Trophoblast cell (in vitro differentiated cells and primary cell): ENCODE results near the gene TAC4.

Source experiments
- DNase-seq, 2 donors: peaks; one replicate each; pipeline ENCODE4 v3.0.0-alpha.2; 2016
- H2AFZ ChIP-seq: 2 replicates; pipeline ENCODE4 v1.6.1; 2013; ENCODE audit warnings: low read length, moderate library complexity, mild to moderate bottlenecking; ENCODE audit not compliant: insufficient read depth, poor library complexity
- H2AK5ac ChIP-seq: 2 replicates; pipeline ENCODE4 v1.6.1; 2013; ENCODE audit warnings: mild to moderate bottlenecking, low read length
- H2BK120ac ChIP-seq: 2 replicates; pipeline ENCODE4 v1.6.1; 2013; ENCODE audit warnings: low read length, mild to moderate bottlenecking, moderate library complexity; ENCODE audit not compliant: insufficient read depth, poor library complexity
- H2BK12ac ChIP-seq: 2 replicates; pipeline ENCODE4 v1.6.1; 2013; ENCODE audit warnings: mild to moderate bottlenecking, low read length, moderate library complexity
- H2BK5ac ChIP-seq: 2 replicates; pipeline ENCODE4 v1.6.1; 2013; ENCODE audit warnings: low read length, low read depth, moderate library complexity, mild to moderate bottlenecking; ENCODE audit not compliant: poor library complexity
- H3K14ac ChIP-seq: 2 replicates; pipeline ENCODE4 v1.6.1; 2013; ENCODE audit warnings: mild to moderate bottlenecking, low read length
- H3K18ac ChIP-seq: 2 replicates; pipeline ENCODE4 v1.6.1; 2013; ENCODE audit warnings: mild to moderate bottlenecking, low read length
- H3K23ac ChIP-seq: 2 replicates; pipeline ENCODE4 v1.6.1; 2013; ENCODE audit warnings: low read length
- H3K27ac ChIP-seq: 2 replicates; pipeline ENCODE4 v1.5.1; 2013; ENCODE audit warnings: low read depth, mild to moderate bottlenecking, inconsistent platforms, low read length, moderate library complexity
- H3K27me3 ChIP-seq: 2 replicates; pipeline ENCODE4 v1.6.1; 2013; ENCODE audit warnings: inconsistent platforms, mild to moderate bottlenecking, low read length, moderate library complexity; ENCODE audit not compliant: insufficient read depth
- H3K36me3 ChIP-seq, 2 experiments: 1 replicate in 1 of 2; 2 replicates in 1 of 2; pipeline ENCODE4 v1.6.1; 2013; ENCODE audit warnings: low read length in 2 of 2, mild to moderate bottlenecking in 2 of 2, moderate library complexity in 1 of 2; ENCODE audit not compliant: insufficient read depth in 2 of 2, control insufficient read depth in 1 of 2
- H3K4ac ChIP-seq: 2 replicates; pipeline ENCODE4 v1.6.1; 2013; ENCODE audit warnings: low read depth, mild to moderate bottlenecking, low read length, moderate library complexity
- H3K4me1 ChIP-seq, 2 experiments: 1 replicate in 1 of 2; 2 replicates in 1 of 2; pipeline ENCODE4 v1.6.1; 2013; ENCODE audit warnings: low read length in 2 of 2, mild to moderate bottlenecking in 2 of 2, moderate library complexity in 1 of 2; ENCODE audit not compliant: insufficient read depth in 2 of 2, control insufficient read depth in 1 of 2
- H3K4me2 ChIP-seq: 2 replicates; pipeline ENCODE4 v1.6.1; 2013; ENCODE audit warnings: inconsistent platforms, mild to moderate bottlenecking, low read length, moderate library complexity
- H3K4me3 ChIP-seq: 2 replicates; pipeline ENCODE4 v1.5.1; 2013; ENCODE audit warnings: mild to moderate bottlenecking, low read depth, low read length, inconsistent platforms
- H3K79me1 ChIP-seq: one replicate; pipeline ENCODE4 v1.6.1; 2013; ENCODE audit warnings: low read length
- H3K79me2 ChIP-seq: 2 replicates; pipeline ENCODE4 v1.6.1; 2013; ENCODE audit warnings: low read length, mild to moderate bottlenecking; ENCODE audit not compliant: control insufficient read depth, insufficient read depth, poor library complexity
- H3K9ac ChIP-seq: 2 replicates; pipeline ENCODE4 v1.6.1; 2013; ENCODE audit warnings: mild to moderate bottlenecking, low read length
- H3K9me3 ChIP-seq: 2 replicates; pipeline ENCODE4 v1.6.1; 2013; ENCODE audit warnings: low read depth, mild to moderate bottlenecking, control low read depth, inconsistent platforms, low read length; ENCODE audit not compliant: insufficient read depth
- H4K12ac ChIP-seq: 2 replicates; pipeline ENCODE4 v1.6.1; 2013; ENCODE audit warnings: low read depth, mild to moderate bottlenecking, low read length, moderate library complexity
- H4K8ac ChIP-seq: 2 replicates; pipeline ENCODE4 v1.6.1; 2013; ENCODE audit warnings: low read depth, mild to moderate bottlenecking, low read length, moderate library complexity
- H4K91ac ChIP-seq: one replicate; pipeline ENCODE4 v1.6.1; 2013; ENCODE audit warnings: low read depth, mild to moderate bottlenecking, low read length, moderate library complexity
- WGBS: extraction: QIAGEN DNeasy Blood & Tissue Kit; methylation state at CpG from one replicate; pipeline ENCODE4 v1.1.7; 2013; ENCODE audit warnings: missing lambda C conversion rate; ENCODE audit not compliant: insufficient read length, insufficient coverage; ENCODE audit errors: extremely low coverage; 5-methylcytosine and 5-hydroxymethylcytosine counted together

The TAC4 gene

DNA sequence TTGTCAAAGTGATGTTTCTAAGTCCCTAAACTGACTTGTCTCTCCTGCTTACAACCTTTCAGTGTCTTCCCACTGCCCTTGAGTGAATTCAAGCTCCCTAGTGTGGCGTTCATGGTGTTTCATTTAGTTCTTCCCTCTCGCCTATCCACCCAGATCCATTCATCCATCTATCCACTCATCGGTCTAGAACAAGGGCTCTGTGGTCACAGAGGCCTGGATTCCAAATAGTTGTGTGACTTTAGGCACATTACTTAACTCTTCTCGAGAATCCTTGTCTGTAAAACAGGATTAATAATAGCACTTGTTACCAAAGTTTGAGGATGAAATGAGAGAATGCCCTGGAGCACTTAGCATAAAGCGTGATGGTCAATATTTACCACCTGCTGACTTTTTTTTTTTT, 870 bp upstream of the TAC4 start:
- H2BK120ac ChIP-seq, result no peak overlapping the region
- H4K91ac ChIP-seq, result no peak overlapping the region
- no peaks in the 10 kb centered on the region for H3K79me1 ChIP-seq
- H3K14ac ChIP-seq, result no peak overlapping the region
- H3K4me2 ChIP-seq, result no peak overlapping the region
- no peak overlapping the region for H3K18ac ChIP-seq
- no peak overlapping the region for H3K23ac ChIP-seq
- DNase-seq, result no peak
- peaks cover 2% of the 10 kb centered on the region for H3K79me2 ChIP-seq
- H2BK5ac ChIP-seq, result no peak overlapping the region
- no peak overlapping the region for H2AK5ac ChIP-seq
- no peaks in the 10 kb centered on the region for H3K9me3 ChIP-seq
- H2AFZ ChIP-seq, result no peak overlapping the region
- no peak overlapping the region for H3K4ac ChIP-seq
- H4K12ac ChIP-seq, result no peak overlapping the region
- H3K36me3 ChIP-seq, result peaks cover 3 to 10% of the 10 kb centered on the region in 2 experiments
- H3K27me3 ChIP-seq, result peaks cover 17% of the 10 kb centered on the region
- H2BK12ac ChIP-seq, result no peak overlapping the region
- peaks cover 3 to 7% of the 10 kb centered on the region in 2 experiments for H3K4me1 ChIP-seq
- H3K27ac ChIP-seq, result no peak overlapping the region
- WGBS, result no CpG with 5 or more reads among the region's 5 CpGs
- no peak overlapping the region for H3K9ac ChIP-seq
- H3K4me3 ChIP-seq, result no peak overlapping the region
- H4K8ac ChIP-seq, result no peak overlapping the region

DNA sequence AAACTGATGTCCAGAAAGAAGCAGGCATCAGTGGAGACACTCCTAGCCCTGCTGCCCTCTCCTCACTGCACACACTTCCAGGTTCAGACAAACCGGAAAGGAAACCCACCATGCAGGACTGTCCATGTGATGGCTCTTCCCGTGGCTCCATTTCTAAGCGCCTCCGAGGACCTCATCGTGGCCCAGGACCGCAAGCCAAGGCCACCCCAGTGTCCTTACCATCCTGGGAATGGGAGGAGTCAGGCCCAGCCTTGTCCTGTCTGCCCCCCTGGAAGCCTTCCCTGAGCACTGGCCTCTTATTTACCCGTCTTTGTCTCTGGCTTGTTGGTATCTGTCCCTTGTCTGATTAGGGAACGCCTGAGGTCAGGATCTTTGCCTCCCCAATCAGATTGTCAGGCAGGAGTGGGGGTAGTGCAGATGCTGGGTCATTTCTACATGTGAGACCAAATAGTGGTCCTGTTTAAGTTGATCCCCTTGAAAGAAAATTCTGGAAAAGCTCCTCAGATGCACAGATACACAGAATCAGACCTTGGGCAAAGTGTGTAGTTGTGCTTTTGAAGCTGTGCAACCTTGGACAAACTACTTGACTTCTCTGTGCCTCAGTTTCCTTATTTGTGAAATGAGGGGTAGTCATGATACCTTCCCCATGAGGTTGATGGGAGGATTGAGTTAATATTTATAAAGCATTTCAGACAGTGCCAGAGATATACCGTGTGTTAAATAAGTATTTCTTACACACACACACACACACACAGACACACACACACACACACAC, 744 bp downstream of the TAC4 start:
- Histone ChIP-seq H3K27me3 (peaks cover 17% of the 10 kb centered on the region), H2BK12ac (no peak overlapping the region), H3K4me1 (peaks cover 3 to 7% of the 10 kb centered on the region in 2 experiments), H3K4me2 (no peak overlapping the region), H3K14ac (no peak overlapping the region), H3K27ac (no peak overlapping the region), H3K9ac (no peak overlapping the region), H2BK120ac (no peak overlapping the region), H3K23ac (no peak overlapping the region), H3K9me3 (no peaks in the 10 kb centered on the region), H3K18ac (no peak overlapping the region), H2BK5ac (no peak overlapping the region), H2AK5ac (no peak overlapping the region), H2AFZ (no peak overlapping the region), H4K91ac (no peak overlapping the region), H4K12ac (no peak overlapping the region), H3K79me2 (peaks cover 2% of the 10 kb centered on the region), H3K79me1 (no peaks in the 10 kb centered on the region), H3K36me3 (peaks cover 3 to 10% of the 10 kb centered on the region in 2 experiments), H3K4me3 (no peak overlapping the region), H3K4ac (no peak overlapping the region), H4K8ac (no peak overlapping the region)
- no peak for DNase-seq
- no CpG with 5 or more reads among the region's 9 CpGs for WGBS

GRCh38 chr17:49845321-49845720, 2.5 kb downstream of the TAC4 start:
- Histone ChIP-seq H2AK5ac (no peak overlapping the region), H3K4ac (no peak overlapping the region), H3K36me3 (peaks cover 3 to 10% of the 10 kb centered on the region in 2 experiments), H2AFZ (no peak overlapping the region), H3K18ac (no peak overlapping the region), H2BK120ac (no peak overlapping the region), H3K4me1 (peaks cover 3 to 5% of the 10 kb centered on the region in 2 experiments), H3K27me3 (peaks cover 4% of the 10 kb centered on the region), H2BK5ac (no peak overlapping the region), H4K8ac (no peak overlapping the region), H3K14ac (no peak overlapping the region), H4K91ac (no peak overlapping the region), H3K79me2 (no peaks in the 10 kb centered on the region), H2BK12ac (no peak overlapping the region), H3K27ac (no peak overlapping the region), H3K9ac (no peak overlapping the region), H3K79me1 (no peaks in the 10 kb centered on the region), H3K9me3 (no peaks in the 10 kb centered on the region), H3K4me3 (no peak overlapping the region), H3K23ac (no peak overlapping the region), H4K12ac (no peak overlapping the region), H3K4me2 (no peak overlapping the region)
- WGBS, result no CpG with 5 or more reads among the region's 3 CpGs
- no peak for DNase-seq

- Histone ChIP-seq H3K14ac (no peak overlapping the region), H3K27ac (no peak overlapping the region), H3K4me2 (no peak overlapping the region), H4K91ac (no peak overlapping the region), H4K8ac (no peak overlapping the region), H3K4me3 (no peak overlapping the region), H3K79me1 (no peaks in the 10 kb centered on the region), H4K12ac (no peak overlapping the region), H3K4me1 (peaks cover 3 to 5% of the 10 kb centered on the region in 2 experiments), H2BK5ac (no peak overlapping the region), H3K79me2 (no peaks in the 10 kb centered on the region), H3K27me3 (no peaks in the 10 kb centered on the region), H3K23ac (no peak overlapping the region), H3K9ac (no peak overlapping the region), H3K36me3 (peaks cover 5 to 10% of the 10 kb centered on the region in 2 experiments), H2AK5ac (no peak overlapping the region), H3K4ac (no peak overlapping the region), H2BK12ac (no peak overlapping the region), H3K9me3 (no peaks in the 10 kb centered on the region), H2AFZ (no peak overlapping the region), H3K18ac (no peak overlapping the region), H2BK120ac (no peak overlapping the region)
- WGBS, result no CpG with 5 or more reads among the region's 6 CpGs
- DNase-seq, result peak in 1 of 2 donors; percentile 25
Measured at GRCh38 chr17:49843774-49844350, 4.0 kb downstream of the TAC4 start.
